Keratinocyte (primary cell): ENCODE results near the gene PAX3. TPM values are rescaled to one million over a fixed set of nuclear protein-coding genes. Genes with fewer than 3 reads are reported as not detected.

Source experiments
- DNase-seq: peaks from one replicate; pipeline ENCODE4 v3.0.0-alpha.2; 2011; ENCODE audit warnings: low read depth, missing footprints, low spot score
- FAIRE-seq: peaks from 2 replicates; lab custom pipeline; 2011; peaks lifted over from hg19 to GRCh38; lab: Jason Lieb, UNC
- H2AFZ ChIP-seq: 2 replicates; pipeline ENCODE4 v1.6.0; 2012; ENCODE audit warnings: low read length, control low read depth, inconsistent platforms; ENCODE audit not compliant: control insufficient read depth
- H3K27ac ChIP-seq: 2 replicates; pipeline ENCODE4 v1.5.1; 2011; ENCODE audit warnings: low read length; ENCODE audit not compliant: control insufficient read depth, insufficient read depth
- H3K27me3 ChIP-seq: 3 replicates; pipeline ENCODE4 v1.6.0; 2011; ENCODE audit warnings: low read length; ENCODE audit not compliant: control insufficient read depth, insufficient read depth; ENCODE audit errors: extremely low read depth
- H3K36me3 ChIP-seq, 2 experiments: 2 replicates in 1 of 2; 3 replicates in 1 of 2; pipeline ENCODE4 v1.5.1; 2011; ENCODE audit warnings: low read length in 2 of 2, mild to moderate bottlenecking in 1 of 2; ENCODE audit not compliant: control insufficient read depth in 2 of 2, insufficient read depth in 2 of 2; ENCODE audit errors: extremely low read depth in 1 of 2
- H3K4me1 ChIP-seq: 3 replicates; pipeline ENCODE4 v1.5.1; 2011; ENCODE audit warnings: low read length; ENCODE audit not compliant: control insufficient read depth, insufficient read depth; ENCODE audit errors: extremely low read depth
- H3K4me2 ChIP-seq: 3 replicates; pipeline ENCODE4 v1.6.0; 2011; ENCODE audit warnings: low read depth, low read length; ENCODE audit not compliant: control insufficient read depth, insufficient read depth; ENCODE audit errors: extremely low read depth
- H3K4me3 ChIP-seq, 3 experiments: fragments of 200-600 bp in 1 of 3; sonication (generic) in 1 of 3; 2 replicates in 2 of 3; 3 replicates in 1 of 3; pipeline ENCODE4 v1.5.1; 2011 to 2016; ENCODE audit warnings: low read length in 3 of 3, mild to moderate bottlenecking in 3 of 3, control low read depth in 2 of 3, inconsistent platforms in 1 of 3, low read depth in 1 of 3, mixed read lengths in 1 of 3, mixed run types in 1 of 3, moderate library complexity in 1 of 3; ENCODE audit not compliant: control insufficient read depth in 2 of 3, insufficient read depth in 2 of 3; ENCODE audit errors: extremely low read depth in 1 of 3
- H3K79me2 ChIP-seq: 2 replicates; pipeline ENCODE4 v1.6.0; 2012; ENCODE audit warnings: low read length; ENCODE audit not compliant: control insufficient read depth, insufficient read depth
- H3K9ac ChIP-seq: 3 replicates; pipeline ENCODE4 v1.6.0; 2011; ENCODE audit warnings: low read length; ENCODE audit not compliant: control insufficient read depth, insufficient read depth; ENCODE audit errors: extremely low read depth
- H3K9me1 ChIP-seq: 3 replicates; pipeline ENCODE4 v1.6.0; 2011; ENCODE audit warnings: low read length; ENCODE audit not compliant: control insufficient read depth, insufficient read depth; ENCODE audit errors: extremely low read depth
- H3K9me3 ChIP-seq: 2 replicates; pipeline ENCODE4 v1.5.1; 2012; ENCODE audit warnings: low read depth, low read length; ENCODE audit not compliant: control insufficient read depth
- H4K20me1 ChIP-seq: 3 replicates; pipeline ENCODE4 v1.6.0; 2011; ENCODE audit warnings: low read length; ENCODE audit not compliant: control insufficient read depth, insufficient read depth; ENCODE audit errors: extremely low read depth
- EZH2 ChIP-seq: IDR thresholded peaks from one replicate; pipeline ENCODE4 v1.6.1; 2012; ENCODE audit warnings: inconsistent platforms, mild to moderate bottlenecking, low read length, moderate library complexity
- dilution Hi-C: fragments of 300-500 bp; cut with MboI; formaldehyde crosslinking; loops from one replicate; pipeline ENCODE4 v1.7.0; 2020; ENCODE audit warnings: low sequenced_read_pairs; ENCODE audit not compliant: extremely low pct_ligation_motif_present
- polyA plus RNA-seq, 5 experiments: library from polyadenylated mRNA; depleted of rRNA in 3 of 5; stranded (reverse) in 3 of 5; stranded (forward) in 1 of 5; unstranded in 1 of 5; fragments of >200 nt; gene quantifications; 1 replicate in 1 of 5; 2 replicates in 3 of 5; 3 replicates in 1 of 5; pipeline versions ENCODE4 v1.2.1 to v1.2.3, GENCODE V29; 2011 to 2012; ENCODE audit warnings: missing spikeins in 2 of 5, low read depth in 1 of 5, low replicate concordance in 1 of 5
- TF ChIP-seq, protein P1 (sequence below), 3 experiments: IDR thresholded peaks in 1 of 3; conservative IDR thresholded peaks in 1 of 3; optimal IDR thresholded peaks in 1 of 3; 2 replicates in 2 of 3; 3 replicates in 1 of 3; pipeline versions ENCODE3 to v1.5.1; 2011; ENCODE audit warnings: low read length in 3 of 3, mild to moderate bottlenecking in 3 of 3, moderate library complexity in 2 of 3, control low read depth in 1 of 3, inconsistent platforms in 1 of 3; ENCODE audit not compliant: insufficient read depth in 2 of 3; ENCODE audit errors: extremely low read depth in 1 of 3

The PAX3 gene
- polyA plus RNA-seq, 1 donor (not counting 4 experiments of a cell fraction or from before 2014, with no cell fraction given): not detected

DNA sequence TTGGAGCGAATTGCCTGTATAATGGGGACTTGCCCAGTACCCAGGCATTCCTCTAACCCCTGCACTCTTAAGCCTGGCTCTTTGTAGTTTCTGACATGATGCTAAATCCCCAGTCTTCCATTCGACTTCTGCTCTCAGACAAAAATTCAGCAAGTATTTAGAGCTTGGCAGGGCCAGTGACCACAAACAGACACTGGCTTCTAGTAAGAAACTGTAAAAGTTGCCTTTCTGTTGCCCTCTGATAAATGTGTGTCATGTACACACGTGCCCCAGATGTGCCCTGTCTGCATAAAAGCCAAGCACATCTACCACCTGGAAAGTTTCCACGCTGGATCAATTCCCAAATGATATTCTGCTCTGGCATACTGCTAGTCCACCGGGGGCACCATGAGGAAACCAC lies 18.0 kb downstream of the PAX3 start:
- FAIRE-seq (no peak), DNase-seq (no peak)
- no peaks in the 10 kb centered on the region for H3K9me1 ChIP-seq
- H3K79me2 ChIP-seq: no peaks in the 10 kb centered on the region
- H2AFZ ChIP-seq: no peak overlapping the region
- dilution Hi-C loops: no loop called here
- no peak overlapping the region for H3K27ac ChIP-seq
- no peak overlapping the region for H3K4me3 ChIP-seq
- peaks cover 8% of the 10 kb centered on the region for H3K27me3 ChIP-seq
- TF ChIP-seq, protein P1, sequence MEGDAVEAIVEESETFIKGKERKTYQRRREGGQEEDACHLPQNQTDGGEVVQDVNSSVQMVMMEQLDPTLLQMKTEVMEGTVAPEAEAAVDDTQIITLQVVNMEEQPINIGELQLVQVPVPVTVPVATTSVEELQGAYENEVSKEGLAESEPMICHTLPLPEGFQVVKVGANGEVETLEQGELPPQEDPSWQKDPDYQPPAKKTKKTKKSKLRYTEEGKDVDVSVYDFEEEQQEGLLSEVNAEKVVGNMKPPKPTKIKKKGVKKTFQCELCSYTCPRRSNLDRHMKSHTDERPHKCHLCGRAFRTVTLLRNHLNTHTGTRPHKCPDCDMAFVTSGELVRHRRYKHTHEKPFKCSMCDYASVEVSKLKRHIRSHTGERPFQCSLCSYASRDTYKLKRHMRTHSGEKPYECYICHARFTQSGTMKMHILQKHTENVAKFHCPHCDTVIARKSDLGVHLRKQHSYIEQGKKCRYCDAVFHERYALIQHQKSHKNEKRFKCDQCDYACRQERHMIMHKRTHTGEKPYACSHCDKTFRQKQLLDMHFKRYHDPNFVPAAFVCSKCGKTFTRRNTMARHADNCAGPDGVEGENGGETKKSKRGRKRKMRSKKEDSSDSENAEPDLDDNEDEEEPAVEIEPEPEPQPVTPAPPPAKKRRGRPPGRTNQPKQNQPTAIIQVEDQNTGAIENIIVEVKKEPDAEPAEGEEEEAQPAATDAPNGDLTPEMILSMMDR (optimal IDR thresholded peaks at IDR 0.05 in 1 of 3, IDR thresholded peaks at IDR 0.05 in 1 of 3, conservative IDR thresholded peaks at IDR 0.05 in 1 of 3; ENCODE audit: extremely low read depth in 1 of 3, insufficient read depth in 2 of 3, low read length in 3 of 3): no peak
- TF ChIP-seq EZH2: no peak
- no peaks in the 10 kb centered on the region for H3K4me1 ChIP-seq
- H3K4me2 ChIP-seq: no peak overlapping the region
- H3K9ac ChIP-seq: no peak overlapping the region
- no peaks in the 10 kb centered on the region for H3K9me3 ChIP-seq
- H3K36me3 ChIP-seq: no peaks in the 10 kb centered on the region
- no peaks in the 10 kb centered on the region for H4K20me1 ChIP-seq

DNA sequence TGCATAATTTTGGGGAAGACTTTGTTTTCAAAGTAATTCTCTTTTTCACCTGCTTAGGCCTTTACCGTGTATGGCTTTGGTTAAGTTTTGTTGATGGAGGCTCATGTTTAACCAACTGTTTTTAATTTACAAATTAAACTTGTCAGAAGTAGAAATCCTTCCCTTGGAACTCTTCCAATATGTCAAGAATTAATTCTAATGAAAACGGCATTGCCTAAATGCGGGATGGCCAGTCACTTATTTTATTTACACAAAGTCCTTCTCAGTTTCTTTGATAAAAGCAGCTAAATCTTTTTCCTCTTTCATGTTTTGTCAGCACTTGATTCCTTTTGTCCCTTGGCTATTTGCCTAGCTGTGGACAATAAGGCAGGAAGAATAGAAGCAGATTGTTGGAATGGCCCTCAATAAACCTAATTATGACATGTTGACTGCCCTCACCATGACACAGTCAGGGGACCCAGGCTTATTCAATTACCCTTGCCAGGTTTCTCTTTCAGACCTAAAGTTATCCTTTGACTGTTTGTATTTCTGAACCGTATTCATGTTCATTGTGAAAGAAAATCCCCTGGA lies 26.3 kb downstream of the PAX3 start:
- Histone ChIP-seq H3K4me2 (no peak overlapping the region), H3K27me3 (peaks cover 17% of the 10 kb centered on the region), H2AFZ (no peak overlapping the region), H3K9me3 (no peaks in the 10 kb centered on the region), H3K36me3 (no peaks in the 10 kb centered on the region), H4K20me1 (no peaks in the 10 kb centered on the region), H3K9ac (no peak overlapping the region), H3K4me1 (no peaks in the 10 kb centered on the region), H3K79me2 (no peaks in the 10 kb centered on the region), H3K9me1 (no peaks in the 10 kb centered on the region), H3K27ac (no peak overlapping the region), H3K4me3 (no peak overlapping the region)
- dilution Hi-C loops: no loop called here
- TF ChIP-seq, protein P1 (optimal IDR thresholded peaks at IDR 0.05 in 1 of 3, IDR thresholded peaks at IDR 0.05 in 1 of 3, conservative IDR thresholded peaks at IDR 0.05 in 1 of 3; ENCODE audit: extremely low read depth in 1 of 3, insufficient read depth in 2 of 3, low read length in 3 of 3): no peak
- no peak for TF ChIP-seq EZH2
- DNase-seq (no peak), FAIRE-seq (no peak)
